Smooth muscle cell of the brain vasculature (primary cell): ENCODE measurements around the gene ZFP36L2.

Experiments used
- DNase-seq: peaks from one replicate; pipeline ENCODE4 v3.0.0-alpha.2; 2012; ENCODE audit warnings: low read depth, low spot score

ZFP36L2 gene

GRCh38 chr2:43246641-43247040 lies 20.2 kb upstream of the ZFP36L2 start:
- no peak for DNase-seq

GRCh38 chr2:43241558-43241957 lies 15.2 kb upstream of the ZFP36L2 start:
- DNase-seq = no peak

- no peak for DNase-seq
Measured at GRCh38 chr2:43240766-43241150, 14.4 kb upstream of the ZFP36L2 start.

GRCh38 chr2:43239981-43240765 lies 13.8 kb upstream of the ZFP36L2 start:
- DNase-seq = no peak

GRCh38 chr2:43238813-43239212 lies 12.4 kb upstream of the ZFP36L2 start:
- DNase-seq = no peak

GRCh38 chr2:43238176-43238575 lies 11.8 kb upstream of the ZFP36L2 start:
- no peak for DNase-seq

- DNase-seq = no peak
Measured at GRCh38 chr2:43233218-43234212, 7.1 kb upstream of the ZFP36L2 start.

GRCh38 chr2:43230951-43231827 lies 4.8 kb upstream of the ZFP36L2 start:
- no peak for DNase-seq

GRCh38 chr2:43230351-43230885 lies 4.0 kb upstream of the ZFP36L2 start:
- DNase-seq = no peak

GRCh38 chr2:43228756-43229659 lies 2.6 kb upstream of the ZFP36L2 start:
- DNase-seq = no peak

GRCh38 chr2:43228321-43228751 lies 1.9 kb upstream of the ZFP36L2 start:
- no peak for DNase-seq

- DNase-seq = no peak
Measured at GRCh38 chr2:43227830-43228281, 1.4 kb upstream of the ZFP36L2 start.

GRCh38 chr2:43226955-43227829 lies 786 bp upstream of the ZFP36L2 start:
- DNase-seq = no peak

- DNase-seq = no peak
Measured at GRCh38 chr2:43225788-43226557, 433 bp downstream of the ZFP36L2 start.

GRCh38 chr2:43225093-43225787 lies 1.2 kb downstream of the ZFP36L2 start:
- DNase-seq = no peak

- no peak for DNase-seq
Measured at GRCh38 chr2:43224571-43225092, 1.8 kb downstream of the ZFP36L2 start.

GRCh38 chr2:43224131-43224570 lies 2.3 kb downstream of the ZFP36L2 start:
- DNase-seq = no peak
